T-helper 1 cell treated with Interleukin-12 subunit alpha and Interleukin-12 subunit beta and Interleukin-4 antibody, amounts not matched to agents 30 μg/mL and 1 μg/mL, for 36 hours (primary cell): Measurements from ENCODE around the gene NUFIP1.
"Not testable (repeated sequence)": the region's sequence is repeated elsewhere in the genome, so short reads cannot be mapped to it uniquely, and the experiment has no call there.

Source experiments
- H3K27ac Mint-ChIP-seq: one replicate; pipeline ENCODE4 v1.8.0; 2021; ENCODE audit warnings: mild to moderate bottlenecking, mixed read lengths
- H3K27me3 Mint-ChIP-seq: one replicate; pipeline ENCODE4 v1.8.0; 2021; ENCODE audit warnings: low read depth, mixed read lengths
- H3K36me3 Mint-ChIP-seq: one replicate; pipeline ENCODE4 v1.8.0; 2021; ENCODE audit warnings: low read depth, mixed read lengths
- H3K4me1 Mint-ChIP-seq: one replicate; pipeline ENCODE4 v1.8.0; 2021; ENCODE audit warnings: low read depth, mixed read lengths
- H3K4me3 Mint-ChIP-seq: one replicate; pipeline ENCODE4 v1.8.0; 2021; ENCODE audit warnings: mild to moderate bottlenecking, moderate library complexity, mixed read lengths
- H3K9me3 Mint-ChIP-seq: one replicate; pipeline ENCODE4 v1.8.0; 2021; ENCODE audit warnings: mixed read lengths

The NUFIP1 gene

DNA sequence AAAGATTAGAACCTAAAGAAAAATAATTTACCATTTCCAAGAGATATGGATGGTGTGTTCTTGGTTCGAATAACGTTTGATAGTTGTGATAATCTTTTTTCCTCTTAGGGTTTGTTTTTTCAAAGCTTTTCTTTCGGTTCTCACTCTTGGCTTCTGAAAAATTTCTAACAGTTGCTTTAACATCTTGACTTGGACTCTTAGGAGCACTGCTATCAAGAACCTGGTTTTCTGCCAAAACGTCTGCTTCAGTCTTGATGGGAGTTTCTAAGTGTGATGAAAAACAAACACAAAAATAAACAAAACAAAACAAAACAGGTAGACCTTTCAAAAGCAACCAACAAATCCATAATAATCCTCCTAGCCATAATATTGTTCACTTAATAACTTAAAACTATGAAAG is 45.9 kb downstream of the NUFIP1 start:
- not testable (repeated sequence) for H3K4me3 Mint-ChIP-seq, H3K27ac Mint-ChIP-seq, H3K27me3 Mint-ChIP-seq, H3K9me3 Mint-ChIP-seq, H3K4me1 Mint-ChIP-seq, H3K36me3 Mint-ChIP-seq

- H3K9me3 Mint-ChIP-seq, result no peaks in the 10 kb centered on the region
- H3K4me1 Mint-ChIP-seq, result peaks cover 4% of the 10 kb centered on the region
- peaks cover 2% of the 10 kb centered on the region for H3K36me3 Mint-ChIP-seq
- H3K27ac Mint-ChIP-seq, result no peak overlapping the region
- H3K4me3 Mint-ChIP-seq, result no peak overlapping the region
- H3K27me3 Mint-ChIP-seq, result no peaks in the 10 kb centered on the region
Measured at GRCh38 chr13:44938854-44939253, 50.4 kb downstream of the NUFIP1 start.

- Mint-ChIP-seq H3K4me1 (peaks cover 4% of the 10 kb centered on the region), H3K27ac (no peak overlapping the region), H3K36me3 (peaks cover 2% of the 10 kb centered on the region), H3K27me3 (peaks cover 6% of the 10 kb centered on the region), H3K9me3 (no peaks in the 10 kb centered on the region), H3K4me3 (no peak overlapping the region)
Measured at GRCh38 chr13:44936246-44936645, 53.0 kb downstream of the NUFIP1 start.

- H3K9me3 Mint-ChIP-seq, result no peaks in the 10 kb centered on the region
- H3K36me3 Mint-ChIP-seq, result no peaks in the 10 kb centered on the region
- no peak overlapping the region for H3K4me3 Mint-ChIP-seq
- peaks cover 10% of the 10 kb centered on the region for H3K27me3 Mint-ChIP-seq
- peaks cover 4% of the 10 kb centered on the region for H3K4me1 Mint-ChIP-seq
- no peak overlapping the region for H3K27ac Mint-ChIP-seq
Measured at GRCh38 chr13:44934724-44935123, 54.5 kb downstream of the NUFIP1 start.

DNA sequence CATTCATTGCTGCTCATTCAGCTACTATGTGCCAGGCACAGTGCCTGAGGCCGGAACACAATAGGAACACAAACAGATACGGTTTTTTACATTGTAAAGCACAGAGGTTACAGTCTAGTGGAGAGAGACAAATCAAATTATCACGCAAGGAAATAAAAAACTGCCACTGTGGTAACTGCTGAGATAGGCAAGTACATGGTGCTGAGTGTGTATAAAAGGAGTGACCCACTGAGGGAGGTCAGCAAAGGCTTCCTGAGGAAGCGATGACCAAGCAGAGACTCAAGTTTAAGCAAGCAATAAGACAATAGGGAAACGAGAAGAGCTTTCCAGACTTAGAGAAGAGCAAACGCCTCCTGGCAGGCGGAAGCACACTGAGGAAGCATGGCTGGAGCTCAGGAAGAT is 56.4 kb downstream of the NUFIP1 start:
- Mint-ChIP-seq H3K27me3 (peaks cover 14% of the 10 kb centered on the region), H3K4me1 (peaks cover 4% of the 10 kb centered on the region), H3K36me3 (no peaks in the 10 kb centered on the region), H3K9me3 (no peaks in the 10 kb centered on the region), H3K4me3 (no peak overlapping the region), H3K27ac (no peak overlapping the region)

DNA sequence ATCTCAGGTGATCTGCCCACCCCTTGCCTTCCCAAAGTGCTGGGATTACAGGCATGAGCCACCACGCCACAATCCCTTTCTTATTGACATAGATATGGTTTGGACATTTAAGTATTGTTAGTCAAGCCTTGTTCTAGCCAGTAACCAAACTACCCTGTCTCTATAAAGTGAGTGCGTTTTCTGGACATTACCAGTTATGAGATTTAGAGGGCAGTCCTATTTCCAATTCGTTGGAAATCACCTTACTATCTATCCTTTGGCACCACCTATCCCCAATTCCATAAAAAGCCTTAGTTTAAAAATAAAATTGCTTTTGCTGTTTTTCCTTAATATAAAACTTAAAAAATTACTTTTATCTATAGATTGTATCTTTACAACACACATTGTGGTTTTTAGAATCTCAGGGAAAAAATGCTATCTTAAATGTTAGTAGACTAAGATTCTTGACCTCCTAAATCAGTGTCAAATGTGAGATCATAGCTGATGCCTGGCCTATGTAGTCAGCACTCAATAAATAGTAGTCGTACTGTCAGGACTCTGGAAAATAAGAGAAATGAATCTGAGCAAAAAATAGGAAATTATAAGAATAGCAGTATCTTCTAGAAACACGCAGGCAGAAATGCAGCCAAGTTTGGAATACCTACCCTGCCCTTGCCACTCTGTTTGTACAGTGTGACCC is 57.0 kb downstream of the NUFIP1 start:
- peaks cover 4% of the 10 kb centered on the region for H3K4me1 Mint-ChIP-seq
- no peaks in the 10 kb centered on the region for H3K36me3 Mint-ChIP-seq
- H3K27ac Mint-ChIP-seq, result no peak overlapping the region
- H3K9me3 Mint-ChIP-seq, result no peaks in the 10 kb centered on the region
- no peak overlapping the region for H3K4me3 Mint-ChIP-seq
- H3K27me3 Mint-ChIP-seq, result peaks cover 14% of the 10 kb centered on the region

DNA sequence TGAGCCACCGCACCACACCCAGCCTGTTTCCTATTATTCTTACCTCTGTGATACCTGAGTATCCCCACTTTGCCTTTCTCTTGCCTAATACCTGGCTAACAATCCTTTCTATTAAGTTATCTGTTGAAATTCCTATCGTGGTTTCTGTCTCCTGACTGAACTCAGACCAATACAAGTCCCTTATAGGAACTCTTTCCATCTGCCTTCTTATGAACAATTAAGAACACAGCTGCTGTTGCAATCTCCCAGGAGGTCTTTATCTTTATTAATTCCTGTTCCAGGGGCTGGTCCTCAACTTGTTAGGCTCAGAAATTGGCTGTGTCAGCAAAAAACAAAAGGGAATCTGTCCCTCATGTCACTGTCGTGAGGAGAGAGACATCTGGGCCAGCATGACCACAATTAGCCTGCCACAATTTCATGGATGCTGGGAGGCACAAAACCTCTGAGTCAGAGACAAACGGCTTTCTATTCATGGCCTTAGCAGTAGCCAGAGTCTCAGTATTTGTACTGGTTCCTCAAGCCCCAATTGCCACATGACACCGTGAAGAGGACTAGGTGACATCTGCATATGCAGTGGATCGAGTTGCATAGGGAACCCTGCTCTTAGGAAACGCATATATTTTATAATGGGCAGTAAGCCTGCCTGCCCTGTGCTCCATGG is 58.2 kb downstream of the NUFIP1 start:
- Mint-ChIP-seq H3K4me3 (no peak overlapping the region), H3K36me3 (no peaks in the 10 kb centered on the region), H3K27me3 (peaks cover 14% of the 10 kb centered on the region), H3K9me3 (no peaks in the 10 kb centered on the region), H3K27ac (no peak overlapping the region), H3K4me1 (peaks cover 4% of the 10 kb centered on the region)

- Mint-ChIP-seq H3K36me3 (no peaks in the 10 kb centered on the region), H3K27me3 (peaks cover 16% of the 10 kb centered on the region), H3K4me1 (peaks cover 4% of the 10 kb centered on the region), H3K27ac (no peak overlapping the region), H3K9me3 (no peaks in the 10 kb centered on the region), H3K4me3 (no peak overlapping the region)
Measured at GRCh38 chr13:44930280-44930679, 59.0 kb downstream of the NUFIP1 start.

- H3K4me1 Mint-ChIP-seq, result peaks cover 1% of the 10 kb centered on the region
- H3K4me3 Mint-ChIP-seq, result no peak overlapping the region
- H3K9me3 Mint-ChIP-seq, result no peaks in the 10 kb centered on the region
- H3K27ac Mint-ChIP-seq, result no peak overlapping the region
- H3K36me3 Mint-ChIP-seq, result no peaks in the 10 kb centered on the region
- H3K27me3 Mint-ChIP-seq, result peaks cover 22% of the 10 kb centered on the region
Measured at GRCh38 chr13:44929692-44930091, 59.6 kb downstream of the NUFIP1 start.

DNA sequence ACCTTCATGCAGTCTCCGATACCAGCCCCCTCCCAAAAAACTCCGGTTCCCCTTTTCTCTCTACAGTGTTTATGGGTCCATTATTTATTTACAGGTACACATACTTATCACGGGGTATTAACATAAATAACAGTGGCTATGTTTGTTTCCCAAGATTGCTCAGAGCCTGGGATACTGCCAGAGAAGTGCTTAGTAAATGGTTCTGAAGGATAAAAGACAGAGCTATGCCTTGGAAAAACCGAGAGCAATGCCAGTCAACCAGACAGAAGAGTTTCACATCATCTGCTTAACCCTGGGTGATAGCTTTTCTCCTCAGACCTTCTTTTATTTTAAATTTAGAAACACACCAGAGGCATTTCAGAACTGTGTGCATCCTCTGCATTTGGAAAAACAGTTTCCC is 61.3 kb downstream of the NUFIP1 start:
- H3K9me3 Mint-ChIP-seq, result no peaks in the 10 kb centered on the region
- H3K4me1 Mint-ChIP-seq, result no peaks in the 10 kb centered on the region
- H3K36me3 Mint-ChIP-seq, result no peaks in the 10 kb centered on the region
- no peak overlapping the region for H3K4me3 Mint-ChIP-seq
- peaks cover 36% of the 10 kb centered on the region for H3K27me3 Mint-ChIP-seq
- H3K27ac Mint-ChIP-seq, result no peak overlapping the region

DNA sequence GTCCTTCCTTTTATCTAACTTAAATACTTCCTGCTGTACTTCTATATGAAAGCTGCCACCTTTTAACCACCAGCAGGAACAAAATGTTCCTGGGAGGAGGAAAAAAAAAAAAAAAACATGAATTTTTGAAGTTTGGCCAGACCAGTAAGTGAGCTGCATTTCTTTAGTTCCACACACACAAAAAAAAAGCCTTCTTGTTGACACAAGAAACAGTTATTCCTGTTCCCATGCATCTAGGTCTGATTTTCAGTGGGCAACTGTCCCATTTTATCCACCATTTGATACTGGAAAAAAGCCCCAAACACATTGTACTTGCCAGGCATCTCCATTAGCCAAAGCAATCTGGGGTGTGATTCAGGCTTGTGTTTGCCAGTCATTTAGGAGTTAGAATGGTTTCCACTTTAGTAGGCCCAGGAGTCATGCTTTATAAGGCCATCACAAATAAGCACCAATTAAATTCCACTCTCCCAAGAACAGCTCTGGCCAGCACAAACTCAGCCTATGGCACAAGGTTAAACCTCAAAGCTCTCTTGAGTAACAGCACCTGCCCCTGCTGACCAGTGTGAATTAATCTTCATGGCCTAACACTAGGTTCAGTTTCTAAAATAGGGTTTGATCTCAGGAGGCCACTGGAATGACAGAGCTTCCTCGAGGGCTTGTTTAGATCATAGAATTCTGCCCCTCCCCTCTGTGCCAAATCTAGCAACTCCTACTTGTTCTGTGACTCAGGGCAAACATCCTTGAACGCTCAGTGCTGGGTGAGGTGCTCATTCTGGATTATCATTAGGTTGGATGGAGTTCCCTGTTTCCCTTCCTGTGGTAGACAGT is 67.1 kb downstream of the NUFIP1 start:
- Mint-ChIP-seq H3K4me3 (no peak overlapping the region), H3K27me3 (peaks cover 23% of the 10 kb centered on the region)

DNA sequence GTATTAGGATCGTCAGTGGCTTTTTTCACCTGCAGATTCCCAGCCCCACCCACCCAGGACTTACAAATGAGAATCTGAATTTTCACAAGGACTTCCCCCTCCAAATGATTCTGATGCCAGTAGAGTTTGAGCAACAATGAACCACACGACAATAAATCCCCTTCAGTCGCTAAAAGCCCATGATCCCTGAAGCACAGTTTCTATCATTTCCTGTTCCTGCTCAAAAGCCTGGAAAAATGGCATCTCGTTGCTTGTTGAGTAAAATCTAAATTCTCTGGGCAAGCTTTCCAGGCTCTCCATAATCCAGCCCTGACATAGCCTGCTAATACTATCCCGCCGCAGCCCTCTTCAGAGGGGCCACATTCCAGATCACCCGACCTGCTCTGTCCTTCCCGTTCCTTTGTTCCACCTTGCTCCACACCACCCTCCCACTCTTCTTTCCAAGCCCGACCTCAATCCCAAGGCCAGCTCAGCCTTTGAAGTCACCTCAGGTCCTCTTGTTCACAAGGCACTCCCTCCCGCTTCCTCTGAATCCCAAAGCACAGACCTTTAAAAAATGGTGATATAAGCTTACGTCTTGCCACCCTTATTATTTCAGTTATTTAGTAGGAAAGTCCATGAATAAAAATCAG is 67.9 kb downstream of the NUFIP1 start:
- Mint-ChIP-seq H3K4me1 (no peaks in the 10 kb centered on the region), H3K36me3 (no peaks in the 10 kb centered on the region), H3K9me3 (no peaks in the 10 kb centered on the region), H3K27me3 (peaks cover 23% of the 10 kb centered on the region), H3K4me3 (no peak overlapping the region), H3K27ac (no peak overlapping the region)

More for the DNA sequence above, 67.1 kb downstream of the NUFIP1 start:
- Mint-ChIP-seq H3K27ac (no peak overlapping the region), H3K9me3 (no peaks in the 10 kb centered on the region), H3K4me1 (no peaks in the 10 kb centered on the region), H3K36me3 (no peaks in the 10 kb centered on the region)

DNA sequence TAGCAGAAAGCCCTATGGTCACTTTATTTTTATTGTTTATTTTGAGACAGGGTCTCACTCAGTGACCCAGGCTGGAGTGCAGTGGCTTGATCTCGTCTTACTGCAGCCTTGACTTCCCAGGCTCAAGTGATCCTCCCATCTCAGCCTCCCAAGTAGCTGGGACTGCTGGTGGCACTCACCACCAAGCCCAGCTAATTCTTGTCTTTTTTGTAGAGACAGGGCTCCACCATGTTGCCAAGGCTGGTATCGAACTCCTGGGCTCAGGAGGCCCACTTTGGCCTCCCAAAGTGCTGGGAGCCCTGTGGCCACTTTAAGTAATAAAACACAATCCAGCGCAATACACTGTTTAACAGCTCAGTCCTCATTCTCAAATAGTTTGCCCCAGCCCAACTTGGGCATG is 69.3 kb downstream of the NUFIP1 start:
- H3K9me3 Mint-ChIP-seq, result no peaks in the 10 kb centered on the region
- no peak overlapping the region for H3K27ac Mint-ChIP-seq
- no peaks in the 10 kb centered on the region for H3K36me3 Mint-ChIP-seq
- peak overlapping the region; percentile 40 for H3K4me3 Mint-ChIP-seq
- H3K4me1 Mint-ChIP-seq, result no peaks in the 10 kb centered on the region
- peaks cover 18% of the 10 kb centered on the region for H3K27me3 Mint-ChIP-seq

GRCh38 chr13:44919104-44919804 is 70.0 kb downstream of the NUFIP1 start:
- no peak overlapping the region for H3K27ac Mint-ChIP-seq
- no peak overlapping the region for H3K4me3 Mint-ChIP-seq
- peaks cover 11% of the 10 kb centered on the region for H3K27me3 Mint-ChIP-seq
- no peaks in the 10 kb centered on the region for H3K4me1 Mint-ChIP-seq
- no peaks in the 10 kb centered on the region for H3K36me3 Mint-ChIP-seq
- no peaks in the 10 kb centered on the region for H3K9me3 Mint-ChIP-seq
